ENCODE results near the gene TCF23.

Gene TCF23

DNA sequence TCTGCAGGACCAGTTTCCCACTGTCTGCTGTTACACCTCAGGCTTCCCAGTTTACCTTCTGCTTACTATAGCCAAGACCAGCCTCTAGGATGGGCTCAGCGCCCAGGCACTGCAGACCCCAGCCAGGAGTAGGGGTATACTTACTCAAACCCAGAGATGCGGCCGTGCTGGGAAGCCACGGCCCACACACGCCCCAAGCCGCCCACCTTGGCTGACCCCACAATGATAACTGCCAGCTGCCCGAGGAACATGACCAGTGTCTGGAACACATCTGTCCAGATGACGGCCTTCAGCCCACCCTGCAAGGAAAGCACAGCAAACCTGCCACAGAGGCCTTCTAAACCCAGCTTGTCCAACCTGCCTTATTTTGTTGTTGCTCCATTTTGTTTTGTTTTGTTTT is 56.4 kb downstream of the TCF23 start:
- Histone ChIP-seq H3K4me1 (ENCODE audit: control insufficient read depth, insufficient read depth, low read length) (no peaks in the 10 kb centered on the region), H3K27ac (ENCODE audit: extremely low read depth, low read depth, low read length) (no peak overlapping the region), H3K4me3 (ENCODE audit: low read depth, low read length) (no peak overlapping the region), H3K9me3 (ENCODE audit: control insufficient read depth, insufficient read depth, low read depth, low read length) (no peaks in the 10 kb centered on the region), H3K36me3 (ENCODE audit: control insufficient read depth in 2 of 2, insufficient read depth in 1 of 2, low read length in 2 of 2) (peaks cover 0 to 90% of the 10 kb centered on the region in 2 experiments; a peak in 2 of 3 replicates)
- POLR2A ChIA-PET = no interaction called here
- TF ChIP-seq HOXD13 (CRISPR knock-in tag; IDR thresholded peaks at IDR 0.05; ENCODE audit: borderline replicate concordance) = no peak
- no peak for TF ChIP-seq ZNF510 (tag by site-specific recombination; IDR thresholded peaks at IDR 0.05; ENCODE audit: insufficient replicate concordance)
- no peak for TF ChIP-seq ZNF114 (tag by site-specific recombination; IDR thresholded peaks at IDR 0.05)
- no peak for TF ChIP-seq YY1 (tag by site-specific recombination; IDR thresholded peaks at IDR 0.05)
- TF ChIP-seq ZNF248 (tag by site-specific recombination; IDR thresholded peaks at IDR 0.05) = no peak
- no peak for TF ChIP-seq ZNF423 (tag by site-specific recombination; IDR thresholded peaks at IDR 0.05)
- TF ChIP-seq ZNF211 (tag by site-specific recombination; IDR thresholded peaks at IDR 0.05; ENCODE audit: low read depth) = no peak
- TF ChIP-seq ZNF514 (tag by site-specific recombination; IDR thresholded peaks at IDR 0.05) = no peak
- CTCF ChIA-PET = interaction anchor here (1.3 kb wide), 2 partner anchors 12 to 14 kb away, joined by 4 read pairs; partner anchors contain the start of gene CAD

DNA sequence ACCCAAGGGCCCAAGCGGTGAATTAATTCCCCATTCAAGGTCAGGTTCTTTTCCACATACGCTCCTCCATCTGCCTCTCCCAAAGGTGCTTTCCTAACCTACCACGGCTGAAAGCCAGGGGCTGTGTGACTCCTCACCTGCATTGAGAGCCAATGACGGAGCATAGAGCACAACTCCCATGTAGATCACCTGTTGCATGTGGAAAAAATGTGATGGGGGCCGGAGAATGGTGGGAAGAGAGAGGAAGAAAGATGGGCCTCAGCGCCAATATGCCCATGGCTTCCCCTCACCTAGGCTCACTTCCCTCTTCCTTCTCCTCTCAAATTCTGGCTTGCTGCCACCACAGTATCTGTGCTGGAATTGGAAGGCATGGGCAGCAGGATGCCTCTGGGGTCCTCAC is 57.5 kb downstream of the TCF23 start:
- CTCF ChIA-PET = interaction anchor here (0.6 to 1.3 kb wide), 2 partner anchors 15 to 41 kb away, joined by 3 to 4 read pairs; no protein-coding TSS in a partner anchor
- POLR2A ChIA-PET = no interaction called here
- no peaks in the 10 kb centered on the region for H3K9me3 ChIP-seq (ENCODE audit: control insufficient read depth, insufficient read depth, low read depth, low read length)
- TF ChIP-seq ZNF302 (tag by site-specific recombination; IDR thresholded peaks at IDR 0.05; ENCODE audit: low read depth) (no peak), MEIS1 (CRISPR knock-in tag; IDR thresholded peaks at IDR 0.05; ENCODE audit: borderline replicate concordance) (no peak), ZNF596 (tag by site-specific recombination; IDR thresholded peaks at IDR 0.05) (no peak), KLF9 (tag by site-specific recombination; IDR thresholded peaks at IDR 0.05; ENCODE audit: low read depth) (no peak), ZNF416 (tag by site-specific recombination; IDR thresholded peaks at IDR 0.05) (no peak), SCRT1 (tag by site-specific recombination; IDR thresholded peaks at IDR 0.05; ENCODE audit: borderline replicate concordance) (peak; percentile 86), SCRT2 (tag by site-specific recombination; IDR thresholded peaks at IDR 0.05) (peak; percentile 97), GLIS2 (tag by site-specific recombination; IDR thresholded peaks at IDR 0.05) (no peak), AEBP2 (tag by site-specific recombination; IDR thresholded peaks at IDR 0.05; ENCODE audit: borderline replicate concordance) (no peak), ZNF571 (tag by site-specific recombination; IDR thresholded peaks at IDR 0.05) (no peak), ZNF580 (tag by site-specific recombination; IDR thresholded peaks at IDR 0.05) (no peak), ZNF548 (tag by site-specific recombination; IDR thresholded peaks at IDR 0.05) (no peak)
- TF ChIP-seq, protein P1, sequence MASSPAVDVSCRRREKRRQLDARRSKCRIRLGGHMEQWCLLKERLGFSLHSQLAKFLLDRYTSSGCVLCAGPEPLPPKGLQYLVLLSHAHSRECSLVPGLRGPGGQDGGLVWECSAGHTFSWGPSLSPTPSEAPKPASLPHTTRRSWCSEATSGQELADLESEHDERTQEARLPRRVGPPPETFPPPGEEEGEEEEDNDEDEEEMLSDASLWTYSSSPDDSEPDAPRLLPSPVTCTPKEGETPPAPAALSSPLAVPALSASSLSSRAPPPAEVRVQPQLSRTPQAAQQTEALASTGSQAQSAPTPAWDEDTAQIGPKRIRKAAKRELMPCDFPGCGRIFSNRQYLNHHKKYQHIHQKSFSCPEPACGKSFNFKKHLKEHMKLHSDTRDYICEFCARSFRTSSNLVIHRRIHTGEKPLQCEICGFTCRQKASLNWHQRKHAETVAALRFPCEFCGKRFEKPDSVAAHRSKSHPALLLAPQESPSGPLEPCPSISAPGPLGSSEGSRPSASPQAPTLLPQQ (tag by site-specific recombination; IDR thresholded peaks at IDR 0.05) = no peak
- TF ChIP-seq, protein P2, sequence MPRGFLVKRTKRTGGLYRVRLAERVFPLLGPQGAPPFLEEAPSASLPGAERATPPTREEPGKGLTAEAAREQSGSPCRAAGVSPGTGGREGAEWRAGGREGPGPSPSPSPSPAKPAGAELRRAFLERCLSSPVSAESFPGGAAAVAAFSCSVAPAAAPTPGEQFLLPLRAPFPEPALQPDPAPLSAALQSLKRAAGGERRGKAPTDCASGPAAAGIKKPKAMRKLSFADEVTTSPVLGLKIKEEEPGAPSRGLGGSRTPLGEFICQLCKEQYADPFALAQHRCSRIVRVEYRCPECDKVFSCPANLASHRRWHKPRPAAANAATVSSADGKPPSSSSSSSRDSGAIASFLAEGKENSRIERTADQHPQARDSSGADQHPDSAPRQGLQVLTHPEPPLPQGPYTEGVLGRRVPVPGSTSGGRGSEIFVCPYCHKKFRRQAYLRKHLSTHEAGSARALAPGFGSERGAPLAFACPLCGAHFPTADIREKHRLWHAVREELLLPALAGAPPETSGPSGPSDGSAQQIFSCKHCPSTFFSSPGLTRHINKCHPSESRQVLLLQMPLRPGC (tag by site-specific recombination; IDR thresholded peaks at IDR 0.05) = no peak
- 0 out of 2 replicates have a peak, but pooled peaks cover 2% of the 10 kb centered on the region for H3K4me1 ChIP-seq (ENCODE audit: control insufficient read depth, insufficient read depth, low read length)
- no peak overlapping the region for H3K4me3 ChIP-seq (ENCODE audit: low read depth, low read length)
- H3K36me3 ChIP-seq (ENCODE audit: control insufficient read depth in 2 of 2, insufficient read depth in 1 of 2, low read length in 2 of 2) = peaks cover 0 to 85% of the 10 kb centered on the region in 2 experiments; a peak in 2 of 3 replicates
- no peak overlapping the region for H3K27ac ChIP-seq (ENCODE audit: extremely low read depth, low read depth, low read length)

Data from HEK293 (cell line).